ENCODE results near the gene MGLL. TPM values are rescaled to one million over a fixed set of nuclear protein-coding genes. Genes with fewer than 3 reads are reported as not detected.

The MGLL gene
- total RNA-seq, 1 experiment from 2014 or later, result 0.94 TPM

DNA sequence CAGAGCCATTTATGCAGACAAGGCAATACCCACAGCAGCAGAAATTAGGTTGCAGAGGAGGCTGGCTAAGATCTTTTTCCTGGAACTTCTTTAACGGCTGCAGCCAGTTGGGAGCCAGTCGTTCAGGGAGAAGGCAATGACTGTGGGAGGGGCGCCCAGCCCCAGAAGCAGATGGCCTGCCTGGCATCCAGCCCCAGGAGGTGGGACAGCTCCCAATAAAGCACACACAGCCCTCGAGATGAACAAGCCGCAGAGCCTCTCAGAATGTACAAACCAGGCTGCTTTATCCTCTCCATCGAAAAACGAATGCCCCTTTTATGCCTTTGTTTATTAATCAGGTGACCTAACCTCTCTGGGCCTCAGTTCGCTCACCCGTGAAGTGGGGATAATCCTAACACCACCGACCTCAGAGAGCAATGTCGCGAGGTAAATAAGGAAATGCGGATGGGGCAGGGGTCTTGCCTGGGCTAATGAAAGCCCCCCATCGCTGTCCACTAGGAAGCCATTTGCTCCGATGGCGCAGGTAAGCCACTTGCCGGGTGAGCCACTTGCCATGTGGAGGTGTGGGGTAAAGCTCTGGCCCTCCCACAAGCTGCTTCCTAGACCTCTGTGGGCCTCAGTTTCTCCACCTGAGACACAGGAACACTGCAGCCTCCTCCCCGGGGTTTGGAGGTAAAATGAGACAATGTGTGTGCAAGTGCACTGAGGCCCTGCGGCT is 35.8 kb downstream of the MGLL start (continued):
- TF ChIP-seq, protein P1, sequence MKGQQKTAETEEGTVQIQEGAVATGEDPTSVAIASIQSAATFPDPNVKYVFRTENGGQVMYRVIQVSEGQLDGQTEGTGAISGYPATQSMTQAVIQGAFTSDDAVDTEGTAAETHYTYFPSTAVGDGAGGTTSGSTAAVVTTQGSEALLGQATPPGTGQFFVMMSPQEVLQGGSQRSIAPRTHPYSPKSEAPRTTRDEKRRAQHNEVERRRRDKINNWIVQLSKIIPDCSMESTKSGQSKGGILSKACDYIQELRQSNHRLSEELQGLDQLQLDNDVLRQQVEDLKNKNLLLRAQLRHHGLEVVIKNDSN (CRISPR knock-in tag; IDR thresholded peaks at IDR 0.05), result no peak
- TF ChIP-seq ZNF219 (CRISPR knock-in tag; IDR thresholded peaks at IDR 0.05; ENCODE audit: borderline replicate concordance) (no peak), FOXJ3 (CRISPR knock-in tag; IDR thresholded peaks at IDR 0.05; ENCODE audit: borderline replicate concordance) (no peak), ZNF396 (CRISPR knock-in tag; IDR thresholded peaks at IDR 0.05; ENCODE audit: borderline replicate concordance) (no peak), NFE2L1 (CRISPR knock-in tag; IDR thresholded peaks at IDR 0.05) (no peak)
- TF ChIP-seq, protein P2, sequence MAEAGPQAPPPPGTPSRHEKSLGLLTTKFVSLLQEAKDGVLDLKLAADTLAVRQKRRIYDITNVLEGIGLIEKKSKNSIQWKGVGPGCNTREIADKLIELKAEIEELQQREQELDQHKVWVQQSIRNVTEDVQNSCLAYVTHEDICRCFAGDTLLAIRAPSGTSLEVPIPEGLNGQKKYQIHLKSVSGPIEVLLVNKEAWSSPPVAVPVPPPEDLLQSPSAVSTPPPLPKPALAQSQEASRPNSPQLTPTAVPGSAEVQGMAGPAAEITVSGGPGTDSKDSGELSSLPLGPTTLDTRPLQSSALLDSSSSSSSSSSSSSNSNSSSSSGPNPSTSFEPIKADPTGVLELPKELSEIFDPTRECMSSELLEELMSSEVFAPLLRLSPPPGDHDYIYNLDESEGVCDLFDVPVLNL (CRISPR knock-in tag; IDR thresholded peaks at IDR 0.05; ENCODE audit: borderline replicate concordance, low read depth), result no peak
- TF ChIP-seq, protein P3, sequence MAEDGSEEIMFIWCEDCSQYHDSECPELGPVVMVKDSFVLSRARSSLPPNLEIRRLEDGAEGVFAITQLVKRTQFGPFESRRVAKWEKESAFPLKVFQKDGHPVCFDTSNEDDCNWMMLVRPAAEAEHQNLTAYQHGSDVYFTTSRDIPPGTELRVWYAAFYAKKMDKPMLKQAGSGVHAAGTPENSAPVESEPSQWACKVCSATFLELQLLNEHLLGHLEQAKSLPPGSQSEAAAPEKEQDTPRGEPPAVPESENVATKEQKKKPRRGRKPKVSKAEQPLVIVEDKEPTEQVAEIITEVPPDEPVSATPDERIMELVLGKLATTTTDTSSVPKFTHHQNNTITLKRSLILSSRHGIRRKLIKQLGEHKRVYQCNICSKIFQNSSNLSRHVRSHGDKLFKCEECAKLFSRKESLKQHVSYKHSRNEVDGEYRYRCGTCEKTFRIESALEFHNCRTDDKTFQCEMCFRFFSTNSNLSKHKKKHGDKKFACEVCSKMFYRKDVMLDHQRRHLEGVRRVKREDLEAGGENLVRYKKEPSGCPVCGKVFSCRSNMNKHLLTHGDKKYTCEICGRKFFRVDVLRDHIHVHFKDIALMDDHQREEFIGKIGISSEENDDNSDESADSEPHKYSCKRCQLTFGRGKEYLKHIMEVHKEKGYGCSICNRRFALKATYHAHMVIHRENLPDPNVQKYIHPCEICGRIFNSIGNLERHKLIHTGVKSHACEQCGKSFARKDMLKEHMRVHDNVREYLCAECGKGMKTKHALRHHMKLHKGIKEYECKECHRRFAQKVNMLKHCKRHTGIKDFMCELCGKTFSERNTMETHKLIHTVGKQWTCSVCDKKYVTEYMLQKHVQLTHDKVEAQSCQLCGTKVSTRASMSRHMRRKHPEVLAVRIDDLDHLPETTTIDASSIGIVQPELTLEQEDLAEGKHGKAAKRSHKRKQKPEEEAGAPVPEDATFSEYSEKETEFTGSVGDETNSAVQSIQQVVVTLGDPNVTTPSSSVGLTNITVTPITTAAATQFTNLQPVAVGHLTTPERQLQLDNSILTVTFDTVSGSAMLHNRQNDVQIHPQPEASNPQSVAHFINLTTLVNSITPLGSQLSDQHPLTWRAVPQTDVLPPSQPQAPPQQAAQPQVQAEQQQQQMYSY (CRISPR knock-in tag; IDR thresholded peaks at IDR 0.05), result no peak
- TF ChIP-seq, protein P4, sequence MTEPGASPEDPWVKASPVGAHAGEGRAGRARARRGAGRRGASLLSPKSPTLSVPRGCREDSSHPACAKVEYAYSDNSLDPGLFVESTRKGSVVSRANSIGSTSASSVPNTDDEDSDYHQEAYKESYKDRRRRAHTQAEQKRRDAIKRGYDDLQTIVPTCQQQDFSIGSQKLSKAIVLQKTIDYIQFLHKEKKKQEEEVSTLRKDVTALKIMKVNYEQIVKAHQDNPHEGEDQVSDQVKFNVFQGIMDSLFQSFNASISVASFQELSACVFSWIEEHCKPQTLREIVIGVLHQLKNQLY (CRISPR knock-in tag; IDR thresholded peaks at IDR 0.05), result no peak
- TF ChIP-seq, protein P5, sequence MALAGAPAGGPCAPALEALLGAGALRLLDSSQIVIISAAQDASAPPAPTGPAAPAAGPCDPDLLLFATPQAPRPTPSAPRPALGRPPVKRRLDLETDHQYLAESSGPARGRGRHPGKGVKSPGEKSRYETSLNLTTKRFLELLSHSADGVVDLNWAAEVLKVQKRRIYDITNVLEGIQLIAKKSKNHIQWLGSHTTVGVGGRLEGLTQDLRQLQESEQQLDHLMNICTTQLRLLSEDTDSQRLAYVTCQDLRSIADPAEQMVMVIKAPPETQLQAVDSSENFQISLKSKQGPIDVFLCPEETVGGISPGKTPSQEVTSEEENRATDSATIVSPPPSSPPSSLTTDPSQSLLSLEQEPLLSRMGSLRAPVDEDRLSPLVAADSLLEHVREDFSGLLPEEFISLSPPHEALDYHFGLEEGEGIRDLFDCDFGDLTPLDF (CRISPR knock-in tag; IDR thresholded peaks at IDR 0.05), result no peak

DNA sequence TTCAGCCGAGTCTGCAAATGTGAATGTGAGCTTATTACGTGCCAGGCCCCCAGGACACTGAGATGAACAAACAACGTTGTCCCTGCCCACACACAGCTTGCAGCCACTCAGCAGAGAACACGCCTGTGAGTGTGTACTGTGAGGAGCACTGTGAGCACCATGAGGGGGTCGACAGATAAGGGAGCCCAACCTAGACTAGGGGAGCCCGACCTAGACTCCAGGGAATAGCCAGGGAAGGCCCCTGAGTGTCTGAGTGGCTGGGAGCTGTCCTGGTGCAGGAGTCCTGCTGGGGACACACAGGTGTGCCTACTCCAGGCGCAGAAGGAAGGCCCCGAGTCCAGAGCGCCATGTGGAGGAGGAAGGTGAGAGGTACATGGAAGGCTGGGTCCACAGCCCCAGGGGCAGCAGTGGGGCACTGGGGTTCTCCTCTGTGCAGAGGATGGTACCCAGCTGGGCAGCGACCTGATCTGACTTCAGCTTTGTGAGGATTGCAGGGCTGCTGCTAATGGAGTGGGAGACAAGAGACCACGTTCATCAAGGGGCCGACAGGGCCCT is 36.5 kb downstream of the MGLL start:
- ChIA-PET POLR2A (no interaction called here), CTCF (interaction anchor here (1.4 to 1.7 kb wide), 2 partner anchors 46 to 106 kb away, joined by 3 to 7 read pairs; no protein-coding TSS in a partner anchor)
- Mint-ChIP-seq H3K9me3 (no peaks in the 10 kb centered on the region), H3K36me3 (no peaks in the 10 kb centered on the region), H3K4me1 (peaks cover 14% of the 10 kb centered on the region), H3K27ac (no peak overlapping the region), H3K4me3 (no peak overlapping the region), H3K27me3 (ENCODE audit: low read depth) (no peaks in the 10 kb centered on the region)
- TF ChIP-seq ZNF317 (CRISPR knock-in tag; IDR thresholded peaks at IDR 0.05; ENCODE audit: borderline replicate concordance, low read depth) (no peak), GRHL2 (CRISPR knock-in tag; IDR thresholded peaks at IDR 0.05; ENCODE audit: insufficient replicate concordance, severe bottlenecking) (no peak), IRF2 (CRISPR knock-in tag; IDR thresholded peaks at IDR 0.05; ENCODE audit: borderline replicate concordance, low read depth) (no peak), ZNF219 (CRISPR knock-in tag; IDR thresholded peaks at IDR 0.05; ENCODE audit: borderline replicate concordance) (no peak), ZNF138 (CRISPR knock-in tag; conservative IDR thresholded peaks at IDR 0.05) (no peak), EMX1 (CRISPR knock-in tag; IDR thresholded peaks at IDR 0.05) (no peak)
- TF ChIP-seq, protein P6, sequence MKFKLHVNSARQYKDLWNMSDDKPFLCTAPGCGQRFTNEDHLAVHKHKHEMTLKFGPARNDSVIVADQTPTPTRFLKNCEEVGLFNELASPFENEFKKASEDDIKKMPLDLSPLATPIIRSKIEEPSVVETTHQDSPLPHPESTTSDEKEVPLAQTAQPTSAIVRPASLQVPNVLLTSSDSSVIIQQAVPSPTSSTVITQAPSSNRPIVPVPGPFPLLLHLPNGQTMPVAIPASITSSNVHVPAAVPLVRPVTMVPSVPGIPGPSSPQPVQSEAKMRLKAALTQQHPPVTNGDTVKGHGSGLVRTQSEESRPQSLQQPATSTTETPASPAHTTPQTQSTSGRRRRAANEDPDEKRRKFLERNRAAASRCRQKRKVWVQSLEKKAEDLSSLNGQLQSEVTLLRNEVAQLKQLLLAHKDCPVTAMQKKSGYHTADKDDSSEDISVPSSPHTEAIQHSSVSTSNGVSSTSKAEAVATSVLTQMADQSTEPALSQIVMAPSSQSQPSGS (CRISPR knock-in tag; IDR thresholded peaks at IDR 0.05; ENCODE audit: borderline replicate concordance, low read depth), result no peak
- ATAC-seq, result no peak
- DNase-seq (ENCODE audit: low spot score), result no peak
